GM10248 (cell line): Measurements from ENCODE around the gene JSRP1.

Source experiments
- CTCF ChIA-PET: fragments of 300-600 bp; sonication (Branson Sonifier 250); formaldehyde crosslinking; extraction: SDS; loops from one replicate; lab custom pipeline; 2021; ENCODE audit warnings: antibody characterized with exemption; lab: Yijun Ruan, JAX
- POLR2A ChIA-PET: fragments of 350-650 bp; sonication (Branson Sonifier 250); formaldehyde crosslinking; extraction: SDS; loops from one replicate; lab custom pipeline; 2020; ENCODE audit warnings: antibody characterized with exemption; lab: Yijun Ruan, JAX
- DNase-seq: peaks from one replicate; pipeline ENCODE4 v3.0.0; 2012; ENCODE audit errors: extremely low spot score
- TF ChIP-seq, protein P1 (sequence below): IDR thresholded peaks from 2 replicates; pipeline ENCODE4 v1.5.1; 2012; ENCODE audit warnings: mild to moderate bottlenecking, low read depth; ENCODE audit errors: extremely low read depth, missing control alignments, control extremely low read depth

JSRP1 gene

DNA sequence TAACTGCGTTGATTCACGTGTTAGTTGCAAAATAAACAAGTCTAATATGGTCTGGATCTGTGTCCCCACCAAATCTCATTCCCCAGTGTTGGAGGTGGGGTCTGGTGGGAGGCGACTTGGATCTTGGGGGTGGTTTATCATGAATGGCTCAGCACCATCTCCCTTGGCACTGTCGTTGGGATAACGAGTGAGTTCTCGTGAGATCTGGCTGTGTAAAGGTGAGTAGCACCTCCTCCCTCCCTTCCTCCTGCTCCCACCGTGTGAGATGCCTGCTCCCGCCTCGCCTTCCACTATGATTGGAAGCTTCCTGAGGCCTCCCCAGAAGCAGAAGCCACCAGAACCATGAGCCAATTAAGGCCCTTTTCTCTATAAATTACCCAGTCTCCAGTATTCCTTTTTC is 20.9 kb upstream of the JSRP1 start:
- ChIA-PET POLR2A (interaction anchor here (0.5 kb wide), 1 partner anchor 201 kb away, joined by 3 read pairs; no protein-coding TSS in a partner anchor), CTCF (interaction anchor here (1.5 to 6.2 kb wide), 3 partner anchors 38 to 82 kb away, joined by 3 to 37 read pairs (median 6); partner anchors contain the start of gene PLEKHJ1)
- no peak for DNase-seq
- TF ChIP-seq, protein P1, sequence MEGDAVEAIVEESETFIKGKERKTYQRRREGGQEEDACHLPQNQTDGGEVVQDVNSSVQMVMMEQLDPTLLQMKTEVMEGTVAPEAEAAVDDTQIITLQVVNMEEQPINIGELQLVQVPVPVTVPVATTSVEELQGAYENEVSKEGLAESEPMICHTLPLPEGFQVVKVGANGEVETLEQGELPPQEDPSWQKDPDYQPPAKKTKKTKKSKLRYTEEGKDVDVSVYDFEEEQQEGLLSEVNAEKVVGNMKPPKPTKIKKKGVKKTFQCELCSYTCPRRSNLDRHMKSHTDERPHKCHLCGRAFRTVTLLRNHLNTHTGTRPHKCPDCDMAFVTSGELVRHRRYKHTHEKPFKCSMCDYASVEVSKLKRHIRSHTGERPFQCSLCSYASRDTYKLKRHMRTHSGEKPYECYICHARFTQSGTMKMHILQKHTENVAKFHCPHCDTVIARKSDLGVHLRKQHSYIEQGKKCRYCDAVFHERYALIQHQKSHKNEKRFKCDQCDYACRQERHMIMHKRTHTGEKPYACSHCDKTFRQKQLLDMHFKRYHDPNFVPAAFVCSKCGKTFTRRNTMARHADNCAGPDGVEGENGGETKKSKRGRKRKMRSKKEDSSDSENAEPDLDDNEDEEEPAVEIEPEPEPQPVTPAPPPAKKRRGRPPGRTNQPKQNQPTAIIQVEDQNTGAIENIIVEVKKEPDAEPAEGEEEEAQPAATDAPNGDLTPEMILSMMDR: no peak

DNA sequence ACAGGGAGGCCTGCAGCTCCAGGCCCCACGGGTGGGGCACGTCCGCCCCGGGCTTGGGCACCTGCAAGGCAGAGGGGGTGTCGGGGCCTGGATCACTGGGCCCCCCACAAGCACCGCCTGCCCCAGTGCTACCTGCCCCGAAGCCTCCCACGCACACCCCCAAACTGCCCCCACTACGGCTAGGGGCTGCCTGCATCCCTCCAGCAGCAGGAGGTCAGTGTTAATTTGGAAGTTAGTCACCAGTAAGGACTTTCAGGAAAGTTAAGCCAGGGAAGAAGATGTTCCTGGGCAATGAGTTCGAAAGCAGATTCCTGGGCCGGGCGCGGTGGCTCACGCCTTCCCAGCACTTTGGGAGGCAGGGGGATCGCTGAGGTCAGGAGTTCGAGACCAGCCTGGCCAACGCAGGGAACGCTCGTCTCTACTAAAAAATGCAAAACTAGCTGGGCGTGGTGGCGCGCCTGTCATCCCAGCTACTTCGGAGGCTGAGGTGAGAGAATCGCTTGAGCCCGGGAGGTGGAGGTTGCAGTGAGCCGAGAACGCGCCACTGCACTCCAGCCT is 20.3 kb upstream of the JSRP1 start:
- CTCF ChIA-PET: interaction anchor here (1.2 to 6.2 kb wide), 5 partner anchors 37 to 122 kb away, joined by 3 to 37 read pairs (median 6); partner anchors contain the start of gene PLEKHJ1
- TF ChIP-seq, protein P1: no peak
- POLR2A ChIA-PET: interaction anchor here (0.5 kb wide), 1 partner anchor 201 kb away, joined by 3 read pairs; no protein-coding TSS in a partner anchor
- DNase-seq: no peak

DNA sequence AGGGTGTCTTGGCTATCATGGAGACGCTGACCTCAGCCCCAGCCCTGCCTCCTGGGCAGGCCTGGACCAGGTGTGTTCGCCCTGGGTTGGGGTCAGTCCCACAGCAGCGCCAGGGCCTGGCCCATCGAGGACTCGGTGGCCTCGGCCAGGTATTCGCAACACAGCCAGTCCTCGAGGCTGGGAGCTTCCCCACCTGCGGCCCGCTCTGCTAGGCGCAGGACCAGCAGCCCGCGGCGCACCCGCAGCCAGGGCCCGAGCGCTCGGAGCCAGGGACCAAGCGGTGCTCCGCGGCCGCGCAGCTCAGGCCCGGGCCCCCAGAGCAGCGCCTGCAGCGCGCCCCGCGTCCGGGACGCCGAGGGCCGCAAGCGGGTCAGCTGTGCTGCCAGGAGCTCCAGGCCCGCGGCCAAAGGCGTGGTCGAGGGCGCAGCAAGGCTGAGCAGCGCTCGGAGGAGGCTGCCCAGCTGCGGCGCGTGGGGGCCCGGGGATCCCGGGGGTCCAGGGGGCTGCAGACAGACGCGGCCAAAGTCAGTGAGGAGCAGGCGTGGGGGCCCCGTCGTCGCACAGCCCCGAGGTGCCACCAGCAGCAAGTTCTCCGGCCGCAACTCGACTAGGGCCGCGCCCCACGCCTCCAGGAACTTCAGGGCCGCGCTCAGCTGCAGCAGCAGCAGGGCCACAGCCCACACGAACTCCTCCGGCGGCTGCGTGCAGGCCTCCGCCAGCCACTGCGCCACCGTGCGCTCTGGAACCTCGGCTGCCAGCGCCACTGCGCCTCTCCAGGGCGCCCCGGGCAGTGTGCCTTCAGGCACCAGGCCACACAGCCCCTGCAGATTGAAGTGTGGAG is 19.6 kb upstream of the JSRP1 start:
- TF ChIP-seq, protein P1: no peak
- ChIA-PET POLR2A (interaction anchor here (0.7 to 1.2 kb wide), 2 partner anchors 12 to 25 kb away, joined by 4 to 5 read pairs; no protein-coding TSS in a partner anchor), CTCF (interaction anchor here (0.6 to 6.2 kb wide), 9 partner anchors 12 to 121 kb away, joined by 3 to 37 read pairs (median 8); partner anchors contain the start of gene PLEKHJ1)
- no peak for DNase-seq

DNA sequence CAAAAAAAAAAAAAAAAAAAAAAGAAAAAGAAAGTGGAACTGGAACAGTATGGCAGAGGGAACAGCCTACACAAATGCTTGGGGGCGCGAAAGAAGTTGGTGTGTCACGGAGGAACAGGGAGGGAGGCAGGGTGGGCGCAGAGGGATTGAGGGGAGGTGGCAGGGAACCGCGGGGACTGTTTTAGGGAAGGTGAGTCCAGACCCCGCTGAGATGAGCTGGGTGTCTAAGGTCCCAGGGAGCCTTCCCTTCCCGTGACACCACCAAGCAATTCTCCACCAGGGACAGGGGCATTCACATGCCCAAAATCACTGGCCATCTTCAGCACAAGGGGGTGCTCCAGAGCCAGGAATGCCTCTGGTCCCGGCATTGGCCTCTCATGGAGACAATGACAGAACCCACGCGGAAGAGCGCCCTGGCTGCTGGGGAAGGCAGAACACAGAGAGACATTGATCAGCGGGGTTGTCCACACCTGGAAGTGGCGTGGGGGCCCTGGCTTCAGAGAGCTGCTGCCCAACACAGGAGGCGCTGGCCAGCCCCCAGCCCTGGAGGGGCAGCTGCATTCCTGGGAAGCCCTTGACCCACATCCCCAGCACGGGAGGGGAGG is 18.8 kb upstream of the JSRP1 start:
- DNase-seq: no peak
- CTCF ChIA-PET: interaction anchor here (0.6 to 6.2 kb wide), 11 partner anchors 10 to 120 kb away, joined by 3 to 37 read pairs (median 7); partner anchors contain the start of gene PLEKHJ1
- TF ChIP-seq, protein P1: peak; percentile 51
- POLR2A ChIA-PET: interaction anchor here (0.6 to 1.2 kb wide), 8 partner anchors 12 to 346 kb away, joined by 3 to 5 read pairs (median 4); no protein-coding TSS in a partner anchor

DNA sequence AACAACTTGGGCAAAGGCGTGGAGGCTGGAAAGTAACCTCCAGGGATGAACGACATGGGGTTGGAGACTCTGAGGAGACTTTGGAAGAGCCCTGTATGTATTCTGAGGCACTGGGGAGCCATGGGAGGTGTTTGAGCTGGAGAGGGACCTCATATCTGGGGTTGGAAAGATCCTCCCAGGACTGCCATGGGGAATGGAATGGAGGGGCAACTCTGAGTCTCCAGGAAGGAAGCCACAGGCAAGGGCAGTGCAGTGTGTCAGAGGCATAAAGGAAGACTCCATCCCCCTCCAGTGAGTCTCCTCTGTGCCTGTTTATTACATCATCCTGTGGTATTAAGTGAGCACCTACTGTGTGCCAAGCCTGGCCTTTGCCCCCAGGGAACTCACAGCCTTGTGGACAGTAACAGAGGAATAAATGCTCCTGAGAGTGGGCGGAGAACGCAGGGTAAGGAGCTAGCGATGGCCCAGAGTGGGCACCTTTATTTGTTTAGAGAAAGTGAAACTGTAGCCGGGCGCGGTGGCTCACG is 18.0 kb upstream of the JSRP1 start:
- no peak for DNase-seq
- TF ChIP-seq, protein P1: peak; percentile 9
- CTCF ChIA-PET: interaction anchor here (0.9 to 6.2 kb wide), 12 partner anchors 11 to 119 kb away, joined by 3 to 37 read pairs (median 6); partner anchors contain the start of gene PLEKHJ1
- POLR2A ChIA-PET: interaction anchor here (0.6 to 0.7 kb wide), 6 partner anchors 22 to 345 kb away, joined by 3 to 5 read pairs (median 4); no protein-coding TSS in a partner anchor
